Daoy (cell line): Measurements from ENCODE around the gene NLRP6. TPM values are rescaled to one million over a fixed set of nuclear protein-coding genes. Genes with fewer than 3 reads are reported as not detected.

Source experiments
- DNase-seq: peaks from one replicate; pipeline ENCODE4 v3.0.0-alpha.2; 2015; ENCODE audit warnings: low read depth
- total RNA-seq: library from RNA; depleted of rRNA; stranded (reverse); fragments of >200 nt; shearing (Covaris generic); gene quantifications from 2 replicates; pipeline ENCODE4 v1.2.3, GENCODE V29; 2014

The NLRP6 gene
- total RNA-seq, 1 experiment from 2014 or later, result not detected

- DNase-seq, result no peak
Observed at GRCh38 chr11:293271-293851, 15.2 kb downstream of the NLRP6 start.

DNA sequence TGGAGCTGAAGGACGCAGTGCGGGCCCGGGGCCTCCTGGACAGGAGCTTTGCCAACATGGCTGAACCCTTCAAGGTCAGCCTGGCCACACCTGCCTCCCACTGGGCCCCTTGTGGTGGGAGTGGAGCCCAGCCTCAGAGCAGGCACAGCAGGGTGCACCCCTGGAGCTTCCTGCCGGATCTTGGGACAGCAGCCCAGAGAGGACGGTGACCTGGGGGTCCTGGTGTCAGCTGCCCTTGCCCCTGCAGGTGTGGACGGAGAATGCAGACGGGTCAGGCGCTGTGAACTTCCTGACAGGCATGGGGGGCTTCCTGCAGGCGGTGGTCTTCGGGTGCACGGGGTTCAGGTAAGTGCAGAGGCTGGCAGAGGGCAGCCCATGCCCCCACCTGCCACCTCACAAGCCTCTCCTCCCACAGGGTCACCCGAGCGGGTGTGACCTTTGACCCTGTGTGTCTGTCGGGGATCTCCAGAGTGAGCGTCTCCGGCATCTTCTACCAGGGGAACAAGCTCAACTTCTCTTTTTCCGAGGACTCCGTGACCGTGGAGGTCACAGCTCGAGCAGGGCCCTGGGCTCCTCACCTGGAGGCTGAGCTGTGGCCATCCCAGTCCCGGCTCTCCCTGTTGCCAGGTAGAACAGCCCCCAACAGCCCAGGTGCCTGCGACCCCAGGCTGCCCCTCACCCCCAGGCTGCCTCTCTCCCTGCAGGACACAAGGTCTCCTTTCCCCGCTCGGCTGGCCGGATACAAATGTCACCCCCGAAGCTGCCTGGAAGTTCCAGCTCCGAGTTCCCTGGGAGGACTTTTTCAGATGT is 15.8 kb downstream of the NLRP6 start:
- DNase-seq, result no peak

- no peak for DNase-seq
Observed at GRCh38 chr11:294780-295179, 16.6 kb downstream of the NLRP6 start.

DNA sequence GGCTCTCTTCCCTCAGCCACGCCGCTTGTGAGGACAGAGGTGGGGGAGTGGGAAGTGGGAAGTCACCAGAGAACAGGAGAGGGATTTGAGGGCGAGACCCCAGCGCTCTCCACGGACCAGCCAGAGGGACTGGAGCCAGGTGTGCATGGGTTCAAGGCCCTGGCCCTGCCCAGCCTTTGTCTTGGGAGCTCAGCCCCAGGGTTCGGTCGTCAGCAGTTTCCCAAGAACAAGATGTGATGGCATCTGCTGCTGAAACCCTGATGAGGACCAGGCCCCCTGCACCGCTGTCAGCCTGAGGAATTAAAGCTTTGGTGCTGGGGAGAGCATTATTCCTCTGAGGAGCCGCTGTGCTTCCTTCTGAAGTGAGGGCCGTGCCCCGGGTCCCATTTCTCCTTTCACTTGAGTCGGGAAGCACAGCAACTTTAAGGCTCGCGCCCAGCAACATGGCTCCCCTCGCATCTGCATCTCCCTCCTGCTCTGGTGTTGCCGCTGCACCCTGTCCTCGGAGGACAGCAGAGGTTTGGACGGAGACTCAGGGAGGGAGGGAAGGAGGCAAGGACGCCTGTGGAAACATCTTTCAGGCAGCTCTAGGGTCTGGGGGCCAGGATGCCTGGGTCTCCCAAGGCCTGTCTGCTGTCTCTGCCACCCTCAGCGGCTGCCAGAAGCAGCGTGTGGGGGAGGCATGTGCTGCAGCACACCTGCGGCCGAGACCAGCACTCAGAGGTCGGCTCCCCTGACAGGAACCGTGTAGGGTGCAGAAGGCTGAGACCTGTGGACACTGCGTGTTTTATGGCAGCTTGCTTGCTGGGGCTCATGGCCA is 17.4 kb downstream of the NLRP6 start:
- DNase-seq, result no peak

GRCh38 chr11:296171-297050 is 18.2 kb downstream of the NLRP6 start:
- DNase-seq, result no peak

DNA sequence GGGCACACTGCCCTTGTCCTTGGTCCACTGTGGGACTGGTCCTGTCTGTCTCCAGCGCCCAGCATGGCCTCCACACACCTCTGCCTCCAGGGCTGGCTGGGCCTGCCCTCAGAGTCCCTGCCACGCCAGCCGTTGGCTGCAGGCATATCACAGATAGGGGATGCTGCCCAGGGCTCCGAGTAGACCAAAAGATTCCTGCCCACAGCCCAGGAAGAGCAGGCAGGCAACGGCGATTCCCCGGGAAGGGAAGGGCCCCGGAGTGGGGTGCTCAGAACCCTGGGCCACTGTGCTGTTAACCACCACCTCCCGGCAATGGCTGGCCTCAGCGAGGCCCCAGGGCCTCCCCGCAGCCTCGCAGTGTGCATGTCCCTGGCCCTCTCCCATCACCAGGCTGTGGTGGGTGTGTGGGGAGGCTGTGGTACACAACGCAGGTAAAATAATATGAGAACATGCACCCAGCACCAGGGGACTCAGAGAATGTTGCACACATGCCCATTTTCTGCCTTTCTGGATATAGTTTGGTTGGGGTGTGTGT is 18.9 kb downstream of the NLRP6 start:
- DNase-seq, result no peak

- DNase-seq, result no peak
Observed at GRCh38 chr11:297586-298405, 19.6 kb downstream of the NLRP6 start.

DNA sequence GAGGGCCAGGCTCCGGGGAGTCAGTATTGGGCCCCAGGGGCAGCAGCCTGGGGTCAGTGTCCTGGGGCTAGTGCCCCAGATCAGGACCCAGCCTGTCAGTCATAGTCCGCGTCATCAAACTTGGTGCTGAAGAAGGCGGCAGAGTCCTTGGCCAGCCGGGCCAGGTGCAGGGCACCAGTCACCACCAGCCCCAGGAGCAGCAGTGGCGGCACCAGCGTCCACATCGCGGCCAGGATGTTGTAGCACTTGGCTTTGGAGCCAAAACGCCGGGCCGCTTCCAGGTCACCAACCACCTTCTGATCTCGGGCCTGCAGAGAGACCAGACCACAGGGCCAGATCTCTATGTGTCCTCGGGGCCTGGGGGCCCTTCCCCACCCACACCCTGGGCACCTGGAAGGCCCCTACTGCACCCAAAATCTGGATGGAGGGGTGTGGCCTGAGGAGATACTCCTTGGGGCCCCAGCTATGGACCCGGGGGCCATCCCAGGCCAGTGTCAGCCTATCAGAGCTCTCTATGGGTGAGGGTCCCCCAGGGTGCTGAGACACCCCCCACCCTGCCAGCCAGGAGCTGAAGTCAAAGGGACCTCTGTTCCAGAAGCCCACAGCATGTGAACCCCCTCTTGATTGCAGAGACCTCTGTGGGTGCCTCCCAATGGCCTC is 20.3 kb downstream of the NLRP6 start:
- no peak for DNase-seq

- no peak for DNase-seq
Observed at GRCh38 chr11:299081-299891, 21.1 kb downstream of the NLRP6 start, which contains the start of gene IFITM5. Gene IFITM5, minus strand, starts transcription at chr11:299526. Its CDS starts 36 bp downstream, at chr11:299490.

GRCh38 chr11:299951-300735 is 21.9 kb downstream of the NLRP6 start:
- DNase-seq, result no peak

GRCh38 chr11:303363-303762 is 25.2 kb downstream of the NLRP6 start:
- DNase-seq, result no peak

DNA sequence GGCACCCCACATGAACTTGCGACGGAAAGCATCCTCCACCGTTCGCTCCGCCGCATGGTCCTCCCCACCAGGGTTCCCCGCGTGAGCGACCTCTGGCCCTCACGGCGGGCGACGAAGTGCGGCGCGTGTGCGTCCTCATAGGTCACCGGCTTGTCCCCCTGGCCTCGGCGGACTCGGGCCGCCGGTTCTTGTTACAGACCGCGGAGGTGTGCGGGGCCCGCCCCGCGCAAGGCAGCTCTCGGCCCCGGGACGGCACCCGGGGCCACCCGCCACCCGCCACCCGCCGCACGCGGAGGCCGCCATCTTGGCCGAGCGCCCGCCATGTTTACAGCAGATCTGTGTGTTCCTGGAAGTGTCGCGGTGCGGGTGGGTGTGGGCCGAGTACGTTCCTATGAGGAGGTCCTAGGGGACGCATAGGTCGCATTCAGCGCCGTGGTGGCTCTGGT is 25.9 kb downstream of the NLRP6 start:
- no peak for DNase-seq

DNA sequence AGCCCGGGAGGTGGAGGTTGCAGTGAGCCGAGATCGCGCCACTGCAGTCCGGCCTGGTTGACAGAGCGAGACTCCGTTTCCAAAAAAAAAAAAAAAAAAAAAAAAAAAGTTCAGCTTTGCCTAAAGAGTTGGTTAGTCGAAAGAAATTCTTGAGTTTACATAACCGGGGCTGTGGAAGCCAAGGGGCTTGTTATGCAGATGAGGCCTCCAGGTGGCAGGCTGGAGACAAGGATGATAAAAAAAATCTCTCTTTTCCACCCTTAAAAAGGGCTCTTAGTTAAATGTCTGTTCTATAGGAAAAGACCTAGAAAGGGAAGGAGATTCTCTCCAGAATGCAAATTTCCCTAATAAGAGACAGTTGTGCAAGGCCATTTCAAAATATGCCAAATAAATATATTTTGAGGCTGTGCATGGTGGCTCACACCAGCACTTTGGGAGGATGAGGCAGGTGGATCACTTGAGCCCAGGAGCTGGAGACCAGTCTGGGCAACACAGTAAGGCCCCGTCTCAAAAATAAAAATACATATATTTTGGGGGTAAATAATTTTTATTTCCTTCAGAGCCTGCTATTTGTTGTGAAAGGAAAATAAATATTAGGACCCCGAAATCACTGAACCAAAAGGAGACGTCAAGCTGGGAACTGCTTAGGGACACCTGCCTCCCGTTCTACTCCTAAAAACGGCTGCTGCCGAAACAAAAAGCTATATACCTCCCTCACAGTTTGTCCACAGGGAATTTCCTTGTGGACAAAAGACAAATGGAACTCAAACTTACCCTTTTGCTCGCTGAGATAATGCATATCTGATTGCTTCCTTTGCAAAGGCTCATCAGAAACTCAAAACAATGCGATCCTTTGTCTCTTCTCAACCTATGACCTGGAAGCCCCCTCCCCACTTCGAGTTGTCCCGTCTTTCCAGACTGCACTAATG is 27.0 kb downstream of the NLRP6 start:
- DNase-seq, result peak; percentile 38

DNA sequence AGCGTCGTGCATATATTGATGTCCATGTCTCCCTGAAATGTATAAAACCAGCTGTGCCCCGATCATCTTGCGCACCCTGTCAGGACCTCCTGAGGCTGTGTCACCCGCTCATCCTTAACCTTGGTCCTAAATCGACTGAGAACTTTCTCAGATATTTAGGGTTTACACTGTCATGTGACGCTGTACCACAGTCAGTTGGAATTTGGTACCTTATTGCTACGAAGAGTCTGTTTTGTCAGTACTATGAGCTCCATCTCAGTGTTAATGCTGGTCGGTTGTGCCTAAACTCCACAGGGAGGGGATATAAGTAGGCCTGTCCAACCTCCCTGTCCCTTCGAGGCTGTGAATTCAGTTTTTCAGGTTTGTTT is 27.6 kb downstream of the NLRP6 start:
- DNase-seq, result no peak

DNA sequence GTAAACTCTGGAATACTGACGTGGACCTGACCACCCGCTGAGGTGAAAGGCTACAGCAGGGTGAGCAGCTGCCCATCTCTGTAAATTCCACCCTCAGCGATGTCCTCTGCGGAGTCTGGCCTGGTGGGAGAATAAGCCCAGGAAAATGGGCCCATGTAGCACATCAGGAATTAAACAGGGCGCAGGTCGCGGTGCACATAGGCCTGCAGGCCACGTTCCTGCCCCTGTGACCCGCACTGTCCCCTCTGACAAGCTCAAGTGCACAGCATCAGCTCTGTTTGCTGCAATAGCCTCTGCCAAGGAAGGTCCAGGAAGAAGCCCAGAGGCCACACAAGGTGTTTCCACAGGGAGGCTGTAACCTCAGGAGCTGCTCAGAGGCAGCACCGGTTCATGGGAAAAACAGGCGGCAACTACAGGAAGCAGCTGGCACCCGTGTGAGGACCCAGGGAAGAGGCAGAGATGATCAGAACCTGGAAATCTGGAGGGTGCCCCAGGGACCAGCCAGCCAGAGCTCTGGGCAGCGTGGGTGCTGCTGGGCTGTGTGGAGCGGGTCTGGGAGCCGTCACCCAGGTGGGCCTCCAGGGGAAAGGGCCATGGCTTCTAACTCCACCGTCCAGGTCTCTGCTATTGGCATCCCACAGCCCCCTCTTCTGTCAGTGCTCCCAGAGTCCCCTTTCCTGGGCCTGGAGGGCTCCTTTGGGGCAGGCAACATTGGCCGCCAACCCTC is 28.6 kb downstream of the NLRP6 start:
- no peak for DNase-seq
